ENCODE results near the gene LTF. TPM values are rescaled to one million over a fixed set of nuclear protein-coding genes. Genes with fewer than 3 reads are reported as not detected.
"Not testable (repeated sequence)": the region's sequence is repeated elsewhere in the genome, so short reads cannot be mapped to it uniquely, and the experiment has no call there.

The LTF gene
- total and polyA plus RNA-seq, 4 donors, result 0.47 to 62.3 (median 0.96) TPM

- H3K4me1 ChIP-seq (ENCODE audit: control insufficient read depth, insufficient read depth, low read length), result no peaks in the 10 kb centered on the region
- no peaks in the 10 kb centered on the region for H3K27me3 ChIP-seq (ENCODE audit: control insufficient read depth, insufficient read depth, low read length)
- H3K4me3 ChIP-seq (ENCODE audit: low read depth, low read length), result no peak overlapping the region
- DNase-seq (ENCODE audit: low read depth in 4 of 6, low spot score in 6 of 6), result no peak
- H3K9me3 ChIP-seq (ENCODE audit: control insufficient read depth, insufficient read depth, low read length), result no peaks in the 10 kb centered on the region
- no peaks in the 10 kb centered on the region for H3K36me3 ChIP-seq (ENCODE audit: control insufficient read depth, insufficient read depth, low read length)
- 86% methylated on average over 6 of the region's 6 CpGs for WGBS (ENCODE audit: insufficient coverage)
- no peak overlapping the region for H3K27ac ChIP-seq (ENCODE audit: low read depth, low read length)
These were observed 75.4 kb downstream of the LTF start for GRCh38 chr3:46389306-46389705.

- not testable (repeated sequence) for H3K4me3 ChIP-seq (ENCODE audit: low read depth, low read length); H3K4me1 ChIP-seq (ENCODE audit: control insufficient read depth, insufficient read depth, low read length); H3K27ac ChIP-seq (ENCODE audit: low read depth, low read length); DNase-seq (ENCODE audit: low read depth in 4 of 6, low spot score in 6 of 6); H3K9me3 ChIP-seq (ENCODE audit: control insufficient read depth, insufficient read depth, low read length); H3K36me3 ChIP-seq (ENCODE audit: control insufficient read depth, insufficient read depth, low read length); H3K27me3 ChIP-seq (ENCODE audit: control insufficient read depth, insufficient read depth, low read length)
- WGBS (ENCODE audit: insufficient coverage), result 95% methylated on average over 4 of the region's 4 CpGs
These were observed 75.9 kb downstream of the LTF start for GRCh38 chr3:46388847-46389246.

GRCh38 chr3:46386205-46386604 is 78.5 kb downstream of the LTF start:
- Histone ChIP-seq H3K4me1 (ENCODE audit: control insufficient read depth, insufficient read depth, low read length) (no peaks in the 10 kb centered on the region), H3K27ac (ENCODE audit: low read depth, low read length) (no peak overlapping the region), H3K4me3 (ENCODE audit: low read depth, low read length) (no peak overlapping the region), H3K27me3 (ENCODE audit: control insufficient read depth, insufficient read depth, low read length) (no peaks in the 10 kb centered on the region), H3K36me3 (ENCODE audit: control insufficient read depth, insufficient read depth, low read length) (no peaks in the 10 kb centered on the region), H3K9me3 (ENCODE audit: control insufficient read depth, insufficient read depth, low read length) (no peaks in the 10 kb centered on the region)
- 75% methylated on average over 4 of the region's 4 CpGs for WGBS (ENCODE audit: insufficient coverage)
- no peak for DNase-seq (ENCODE audit: low read depth in 4 of 6, low spot score in 6 of 6)

Other genes starting within 250 kb of the LTF start
- under 1 TPM in 1 of 2 donors, not detected in 1; 0.20 TPM for gene CCR3, start 222.4 kb downstream of the LTF start, total RNA-seq
- gene CCR3, start 222.4 kb downstream of the LTF start, polyA plus RNA-seq (ENCODE audit: insufficient read length in 2 of 2), result not detected
- gene CCR2, start 110.8 kb downstream of the LTF start, total RNA-seq, result 1 to 10 TPM in 1 of 2 donors, under 1 TPM in 1; 0.44 to 2.2 TPM
- under 1 TPM in 1 of 2 donors, not detected in 1; 0.13 TPM for gene CCR2, start 110.8 kb downstream of the LTF start, polyA plus RNA-seq (ENCODE audit: insufficient read length in 2 of 2)
- gene CCR5, start 94.0 kb downstream of the LTF start, total RNA-seq, result under 1 TPM; 0.22 to 0.79 TPM
- under 1 TPM; 0.11 to 0.48 TPM for gene CCR5, start 94.0 kb downstream of the LTF start, polyA plus RNA-seq (ENCODE audit: insufficient read length in 2 of 2)
- 1 to 10 TPM; 2.5 to 3.9 TPM for gene CCRL2, start 57.6 kb downstream of the LTF start, total RNA-seq
- 1 to 10 TPM in 1 of 2 donors, under 1 TPM in 1; 0.93 to 1.1 TPM for gene CCRL2, start 57.6 kb downstream of the LTF start, polyA plus RNA-seq (ENCODE audit: insufficient read length in 2 of 2)
- gene RTP3, start 33.1 kb upstream of the LTF start, total RNA-seq, result not detected
- gene RTP3, start 33.1 kb upstream of the LTF start, polyA plus RNA-seq (ENCODE audit: insufficient read length in 2 of 2), result not detected
- gene LRRC2, start 101.4 kb upstream of the LTF start, total RNA-seq, result 1 to 10 TPM; 1.4 to 4.6 TPM
- 1 to 10 TPM; 2.5 to 3.3 TPM for gene LRRC2, start 101.4 kb upstream of the LTF start, polyA plus RNA-seq (ENCODE audit: insufficient read length in 2 of 2)
- gene FAM240A, start 147.6 kb upstream of the LTF start, total RNA-seq, result not detected
- gene FAM240A, start 147.6 kb upstream of the LTF start, polyA plus RNA-seq (ENCODE audit: insufficient read length in 2 of 2), result not detected
- gene ALS2CL, start 228.8 kb upstream of the LTF start, total RNA-seq, result 1 to 10 TPM; 5.3 to 5.9 TPM
- gene ALS2CL, start 228.8 kb upstream of the LTF start, polyA plus RNA-seq (ENCODE audit: insufficient read length in 2 of 2), result 1 to 10 TPM; 5.8 to 8.3 TPM
- gene TMIE, start 236.5 kb upstream of the LTF start, total RNA-seq, result 1 to 10 TPM; 1.5 to 1.8 TPM
- gene TMIE, start 236.5 kb upstream of the LTF start, polyA plus RNA-seq (ENCODE audit: insufficient read length in 2 of 2), result 1 to 10 TPM; 6.2 to 6.8 TPM